GM23338 (cell line): Measurements from ENCODE around the gene KCTD15. TPM values are rescaled to one million over a fixed set of nuclear protein-coding genes. Genes with fewer than 3 reads are reported as not detected.
A peak's percentile ranks its signal among the peaks of the same experiment; 100 is the strongest.
"Not testable (repeated sequence)": the region's sequence is repeated elsewhere in the genome, so short reads cannot be mapped to it uniquely, and the experiment has no call there.

Experiments
- ATAC-seq: fragments of 200-7000 bp; cut with Tn5 transposase; 3 replicates; pipeline ENCODE4 v1.9.1; 2020
- DNase-seq: peaks from one replicate; pipeline ENCODE4 v3.0.0-alpha.2; 2015; ENCODE audit warnings: low spot score
- H2AFZ ChIP-seq: fragments of 200-600 bp; sonication (generic); 2 replicates; pipeline ENCODE4 v1.8.0; 2016; ENCODE audit warnings: antibody characterized with exemption, mild to moderate bottlenecking, moderate library complexity
- H3F3A ChIP-seq: fragments of 200-600 bp; sonication (generic); replicated peaks from 2 replicates; pipeline ENCODE4 v1.8.0; 2017; ENCODE audit warnings: antibody characterized with exemption, mixed run types, low read depth
- H3K27ac ChIP-seq: fragments of 200-600 bp; sonication (generic); 2 replicates; pipeline ENCODE4 v1.6.1; 2016; ENCODE audit warnings: low read depth
- H3K27me3 ChIP-seq: fragments of 200-600 bp; sonication (generic); 2 replicates; pipeline ENCODE4 v1.8.0; 2016; ENCODE audit warnings: mild to moderate bottlenecking, mixed run types, moderate library complexity; ENCODE audit not compliant: insufficient read depth
- H3K36me3 ChIP-seq: fragments of 200-600 bp; sonication (generic); 2 replicates; pipeline ENCODE4 v1.8.0; 2016; ENCODE audit warnings: mild to moderate bottlenecking; ENCODE audit not compliant: insufficient read depth
- H3K4me1 ChIP-seq: fragments of 200-600 bp; sonication (generic); 2 replicates; pipeline ENCODE4 v1.8.0; 2016; ENCODE audit warnings: mild to moderate bottlenecking, moderate library complexity; ENCODE audit not compliant: insufficient read depth
- H3K4me2 ChIP-seq: fragments of 200-600 bp; sonication (generic); 2 replicates; pipeline ENCODE4 v1.7.1; 2017; ENCODE audit warnings: mixed run types
- H3K4me3 ChIP-seq: fragments of 200-600 bp; sonication (generic); 2 replicates; pipeline ENCODE4 v1.6.1; 2016; ENCODE audit warnings: mixed run types
- H3K79me2 ChIP-seq: fragments of 200-600 bp; sonication (generic); replicated peaks from 2 replicates; pipeline ENCODE4 v1.8.0; 2017; ENCODE audit warnings: mild to moderate bottlenecking; ENCODE audit not compliant: insufficient read depth
- H3K9me2 ChIP-seq: fragments of 200-600 bp; sonication (generic); 2 replicates; pipeline ENCODE4 v1.8.0; 2017; ENCODE audit not compliant: insufficient read depth
- H4K20me1 ChIP-seq: fragments of 200-600 bp; sonication (generic); replicated peaks from 2 replicates; pipeline ENCODE4 v1.8.0; 2017; ENCODE audit warnings: mild to moderate bottlenecking; ENCODE audit not compliant: insufficient read depth
- H3K27ac Mint-ChIP-seq: 2 replicates; pipeline ENCODE4 v1.8.0; 2020; ENCODE audit warnings: inconsistent platforms, mild to moderate bottlenecking, moderate library complexity, mixed read lengths
- H3K27me3 Mint-ChIP-seq: 3 replicates; pipeline ENCODE4 v1.8.0; 2022; ENCODE audit warnings: low read depth, mild to moderate bottlenecking, moderate library complexity, mixed read lengths, inconsistent platforms; ENCODE audit not compliant: insufficient read depth, poor library complexity
- H3K36me3 Mint-ChIP-seq: 3 replicates; pipeline ENCODE4 v1.8.0; 2021; ENCODE audit warnings: low read depth, mild to moderate bottlenecking, inconsistent platforms, moderate library complexity, mixed read lengths
- H3K4me1 Mint-ChIP-seq: 3 replicates; pipeline ENCODE4 v1.8.0; 2020; ENCODE audit warnings: mild to moderate bottlenecking, inconsistent platforms, mixed read lengths
- H3K4me3 Mint-ChIP-seq: 3 replicates; pipeline ENCODE4 v1.8.0; 2021; ENCODE audit warnings: moderate library complexity, mild to moderate bottlenecking, inconsistent platforms, mixed read lengths
- H3K9me3 Mint-ChIP-seq: 3 replicates; pipeline ENCODE4 v1.8.0; 2020; ENCODE audit warnings: moderate library complexity, mild to moderate bottlenecking, inconsistent platforms, mixed read lengths
- CREB1 ChIP-seq: fragments of 250-450 bp; sonication (Bioruptor Pico); IDR thresholded peaks from 2 replicates; pipeline ENCODE4 v1.5.0; 2020; ENCODE audit warnings: low read depth, mild to moderate bottlenecking, moderate library complexity
- ETS1 ChIP-seq: IDR thresholded peaks from 2 replicates; pipeline ENCODE4 v1.6.1; 2016; ENCODE audit warnings: antibody characterized with exemption
- EZH2phosphoT487 ChIP-seq: fragments of 200-600 bp; sonication (generic); IDR thresholded peaks from one replicate; pipeline ENCODE4 v1.8.1; 2018; ENCODE audit warnings: antibody characterized with exemption; ENCODE audit not compliant: unreplicated experiment
- NANOG ChIP-seq: IDR thresholded peaks from 2 replicates; pipeline ENCODE4 v1.6.1; 2016; ENCODE audit warnings: antibody characterized with exemption, borderline replicate concordance
- POLR2AphosphoS5 ChIP-seq: IDR thresholded peaks from 2 replicates; pipeline ENCODE4 v1.6.1; 2016; ENCODE audit warnings: antibody characterized with exemption, low read depth
- STAT1 ChIP-seq: IDR thresholded peaks from one replicate; pipeline ENCODE4 v1.6.1; 2016; ENCODE audit warnings: antibody characterized with exemption; ENCODE audit not compliant: unreplicated experiment
- ZNF331 ChIP-seq: fragments of 250-450 bp; sonication (Bioruptor Pico); IDR thresholded peaks from 2 replicates; pipeline ENCODE4 v1.5.0; 2020; ENCODE audit warnings: low read depth, mild to moderate bottlenecking, moderate library complexity
- ZNF462 ChIP-seq: fragments of 250-450 bp; sonication (Bioruptor Pico); IDR thresholded peaks from 2 replicates; pipeline ENCODE4 v1.5.0; 2020; ENCODE audit warnings: mild to moderate bottlenecking, moderate library complexity
- polyA plus RNA-seq: library from polyadenylated mRNA; unstranded; fragments of >200 nt; fragmentation: Nextera tagmentation; extraction: Ambion mirVana; gene quantifications from 2 replicates; pipeline ENCODE4 v1.2.1, GENCODE V29; 2016
- total RNA-seq: library from RNA; depleted of rRNA; stranded (reverse); fragments of >200 nt; shearing (Covaris generic); gene quantifications from 2 replicates; pipeline ENCODE4 v1.2.3, GENCODE V29; 2014
- TF ChIP-seq, protein P1 (sequence below), 2 experiments: fragments of 200-600 bp in 1 of 2; sonication (generic) in 1 of 2; conservative IDR thresholded peaks; 2 replicates each; pipeline versions ENCODE4 v1.5.1 to v1.6.1; 2016 to 2017; ENCODE audit warnings: antibody characterized with exemption in 2 of 2, low read depth in 2 of 2, mild to moderate bottlenecking in 2 of 2, moderate library complexity in 1 of 2
- TF ChIP-seq, protein P2 (sequence below): IDR thresholded peaks from one replicate; pipeline ENCODE4 v1.6.1; 2018; ENCODE audit warnings: antibody characterized with exemption; ENCODE audit not compliant: unreplicated experiment

The KCTD15 gene
- total and polyA plus RNA-seq, 2 experiments from 2014 or later, result 5.1 to 60.1 TPM

GRCh38 chr19:33819078-33819477 lies 22.4 kb downstream of the KCTD15 start:
- DNase-seq, H3K79me2 ChIP-seq, H3K36me3 Mint-ChIP-seq, H3K27me3 ChIP-seq, H3K36me3 ChIP-seq, ATAC-seq, H3K9me2 ChIP-seq, H3K27ac Mint-ChIP-seq, H4K20me1 ChIP-seq, H3K4me1 ChIP-seq, H3K9me3 Mint-ChIP-seq, H3F3A ChIP-seq: not testable (repeated sequence)
- peak overlapping the region; percentile 78 for H2AFZ ChIP-seq
- Mint-ChIP-seq H3K4me1 (peaks cover 16% of the 10 kb centered on the region), H3K27me3 (peaks cover 17% of the 10 kb centered on the region), H3K4me3 (peak overlapping the region; percentile 77)
- peak overlapping the region; percentile 78; the same call in 1 of the 2 replicates for H3K4me3 ChIP-seq
- H3K27ac ChIP-seq, result 0 out of 2 replicates have a peak overlapping the region, but pooled peaks have one; percentile 79
- peak overlapping the region; percentile 96 for H3K4me2 ChIP-seq

GRCh38 chr19:33819506-33819879 lies 22.8 kb downstream of the KCTD15 start:
- Mint-ChIP-seq H3K27me3 (peaks cover 13% of the 10 kb centered on the region), H3K27ac (no peak overlapping the region), H3K4me1 (peaks cover 16% of the 10 kb centered on the region), H3K36me3 (peaks cover under 1% of the 10 kb centered on the region; the same call in 1 of the 3 replicates), H3K4me3 (peak overlapping the region; percentile 77), H3K9me3 (no peaks in the 10 kb centered on the region)
- 0 out of 2 replicates have a peak, but pooled peaks cover 5% of the 10 kb centered on the region for H3K27me3 ChIP-seq
- no peaks in the 10 kb centered on the region for H3F3A ChIP-seq
- DNase-seq, result peak; percentile 55
- H3K9me2 ChIP-seq, result no peaks in the 10 kb centered on the region
- H4K20me1 ChIP-seq, result no peaks in the 10 kb centered on the region
- H2AFZ ChIP-seq, result peak overlapping the region; percentile 78
- H3K27ac ChIP-seq, result peak overlapping the region; percentile 79; the same call in 1 of the 2 replicates
- peak overlapping the region; percentile 78 for H3K4me3 ChIP-seq
- H3K4me2 ChIP-seq, result peak overlapping the region; percentile 96
- H3K79me2 ChIP-seq, result no peaks in the 10 kb centered on the region
- peaks cover 9% of the 10 kb centered on the region for H3K4me1 ChIP-seq
- ATAC-seq, result peak; percentile 29
- H3K36me3 ChIP-seq, result no peaks in the 10 kb centered on the region
- TF ChIP-seq ZNF462 (CRISPR knock-in tag) (no peak), ETS1 (no peak), NANOG (no peak), EZH2phosphoT487 (no peak), CREB1 (CRISPR knock-in tag) (no peak), ZNF331 (CRISPR knock-in tag) (no peak), STAT1 (no peak), POLR2AphosphoS5 (no peak)
- TF ChIP-seq, protein P1, sequence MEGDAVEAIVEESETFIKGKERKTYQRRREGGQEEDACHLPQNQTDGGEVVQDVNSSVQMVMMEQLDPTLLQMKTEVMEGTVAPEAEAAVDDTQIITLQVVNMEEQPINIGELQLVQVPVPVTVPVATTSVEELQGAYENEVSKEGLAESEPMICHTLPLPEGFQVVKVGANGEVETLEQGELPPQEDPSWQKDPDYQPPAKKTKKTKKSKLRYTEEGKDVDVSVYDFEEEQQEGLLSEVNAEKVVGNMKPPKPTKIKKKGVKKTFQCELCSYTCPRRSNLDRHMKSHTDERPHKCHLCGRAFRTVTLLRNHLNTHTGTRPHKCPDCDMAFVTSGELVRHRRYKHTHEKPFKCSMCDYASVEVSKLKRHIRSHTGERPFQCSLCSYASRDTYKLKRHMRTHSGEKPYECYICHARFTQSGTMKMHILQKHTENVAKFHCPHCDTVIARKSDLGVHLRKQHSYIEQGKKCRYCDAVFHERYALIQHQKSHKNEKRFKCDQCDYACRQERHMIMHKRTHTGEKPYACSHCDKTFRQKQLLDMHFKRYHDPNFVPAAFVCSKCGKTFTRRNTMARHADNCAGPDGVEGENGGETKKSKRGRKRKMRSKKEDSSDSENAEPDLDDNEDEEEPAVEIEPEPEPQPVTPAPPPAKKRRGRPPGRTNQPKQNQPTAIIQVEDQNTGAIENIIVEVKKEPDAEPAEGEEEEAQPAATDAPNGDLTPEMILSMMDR (conservative IDR thresholded peaks at IDR 0.05; ENCODE audit: low read depth in 2 of 2), result no peak
- TF ChIP-seq, protein P2, sequence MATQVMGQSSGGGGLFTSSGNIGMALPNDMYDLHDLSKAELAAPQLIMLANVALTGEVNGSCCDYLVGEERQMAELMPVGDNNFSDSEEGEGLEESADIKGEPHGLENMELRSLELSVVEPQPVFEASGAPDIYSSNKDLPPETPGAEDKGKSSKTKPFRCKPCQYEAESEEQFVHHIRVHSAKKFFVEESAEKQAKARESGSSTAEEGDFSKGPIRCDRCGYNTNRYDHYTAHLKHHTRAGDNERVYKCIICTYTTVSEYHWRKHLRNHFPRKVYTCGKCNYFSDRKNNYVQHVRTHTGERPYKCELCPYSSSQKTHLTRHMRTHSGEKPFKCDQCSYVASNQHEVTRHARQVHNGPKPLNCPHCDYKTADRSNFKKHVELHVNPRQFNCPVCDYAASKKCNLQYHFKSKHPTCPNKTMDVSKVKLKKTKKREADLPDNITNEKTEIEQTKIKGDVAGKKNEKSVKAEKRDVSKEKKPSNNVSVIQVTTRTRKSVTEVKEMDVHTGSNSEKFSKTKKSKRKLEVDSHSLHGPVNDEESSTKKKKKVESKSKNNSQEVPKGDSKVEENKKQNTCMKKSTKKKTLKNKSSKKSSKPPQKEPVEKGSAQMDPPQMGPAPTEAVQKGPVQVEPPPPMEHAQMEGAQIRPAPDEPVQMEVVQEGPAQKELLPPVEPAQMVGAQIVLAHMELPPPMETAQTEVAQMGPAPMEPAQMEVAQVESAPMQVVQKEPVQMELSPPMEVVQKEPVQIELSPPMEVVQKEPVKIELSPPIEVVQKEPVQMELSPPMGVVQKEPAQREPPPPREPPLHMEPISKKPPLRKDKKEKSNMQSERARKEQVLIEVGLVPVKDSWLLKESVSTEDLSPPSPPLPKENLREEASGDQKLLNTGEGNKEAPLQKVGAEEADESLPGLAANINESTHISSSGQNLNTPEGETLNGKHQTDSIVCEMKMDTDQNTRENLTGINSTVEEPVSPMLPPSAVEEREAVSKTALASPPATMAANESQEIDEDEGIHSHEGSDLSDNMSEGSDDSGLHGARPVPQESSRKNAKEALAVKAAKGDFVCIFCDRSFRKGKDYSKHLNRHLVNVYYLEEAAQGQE, result no peak
